Caco-2 (cell line): ENCODE measurements around the gene TMEM117. TPM values are rescaled to one million over a fixed set of nuclear protein-coding genes. Genes with fewer than 3 reads are reported as not detected.

ENCODE experiments used
- BruUV-seq: library from RNA; stranded (reverse); fragments of 400-500 nt; replicated peaks from 2 replicates; lab custom pipeline; 2021; lab: Mats Ljungman, UMichigan
- CTCF ChIA-PET: fragments of 300-600 bp; sonication (Branson Sonifier 250); formaldehyde crosslinking; loops from one replicate; lab custom pipeline; 2022; ENCODE audit warnings: antibody characterized with exemption; lab: Charles Lee
- POLR2A ChIA-PET: fragments of 300-600 bp; sonication (Branson Sonifier 250); formaldehyde crosslinking; loops from one replicate; lab custom pipeline; 2022; ENCODE audit warnings: antibody characterized with exemption; lab: Charles Lee
- DNase-seq, 2 experiments: peaks; one replicate each; pipeline versions ENCODE4 v3.0.0 to v3.0.0-alpha.2; 2020 to 2022
- H3K27me3 ChIP-seq: replicated peaks from 2 replicates; pipeline ENCODE4 v1.6.0; 2011; ENCODE audit warnings: low read length; ENCODE audit not compliant: control insufficient read depth, insufficient read depth
- H3K36me3 ChIP-seq: 2 replicates; pipeline ENCODE4 v1.5.1; 2011; ENCODE audit warnings: low read length; ENCODE audit not compliant: control insufficient read depth, insufficient read depth
- H3K4me1 ChIP-seq: fragments of 250-450 bp; sonication (Bioruptor Pico); 2 replicates; pipeline ENCODE4 v1.5.1; 2020; ENCODE audit warnings: mild to moderate bottlenecking
- H3K4me3 ChIP-seq: 2 replicates; pipeline ENCODE4 v1.5.1; 2011; ENCODE audit warnings: low read depth, mild to moderate bottlenecking, control low read depth, low read length
- H3K9me3 ChIP-seq: fragments of 250-450 bp; sonication (Bioruptor Pico); 2 replicates; pipeline ENCODE4 v1.5.1; 2020; ENCODE audit warnings: mild to moderate bottlenecking, moderate library complexity
- H3K27ac Mint-ChIP-seq: one replicate; pipeline ENCODE4 v1.8.0; 2022; ENCODE audit warnings: mixed read lengths; ENCODE audit not compliant: unreplicated experiment
- H3K27me3 Mint-ChIP-seq: one replicate; pipeline ENCODE4 v1.8.0; 2022; ENCODE audit warnings: mixed read lengths; ENCODE audit not compliant: insufficient read depth, unreplicated experiment
- H3K36me3 Mint-ChIP-seq: one replicate; pipeline ENCODE4 v1.8.0; 2022; ENCODE audit warnings: mild to moderate bottlenecking, mixed read lengths; ENCODE audit not compliant: insufficient read depth, unreplicated experiment
- H3K4me1 Mint-ChIP-seq: one replicate; pipeline ENCODE4 v1.8.0; 2022; ENCODE audit warnings: low read depth, mixed read lengths; ENCODE audit not compliant: unreplicated experiment
- H3K4me3 Mint-ChIP-seq: one replicate; pipeline ENCODE4 v1.8.0; 2022; ENCODE audit warnings: mild to moderate bottlenecking, moderate library complexity, mixed read lengths; ENCODE audit not compliant: unreplicated experiment
- H3K9me3 Mint-ChIP-seq: one replicate; pipeline ENCODE4 v1.8.0; 2022; ENCODE audit warnings: mixed read lengths; ENCODE audit not compliant: unreplicated experiment
- CTCF ChIP-seq, 2 experiments: fragments of 200-600 bp in 1 of 2; IDR thresholded peaks; 1 replicate in 1 of 2; 2 replicates in 1 of 2; pipeline versions ENCODE4 v1.5.1 to v1.8.0; 2011 to 2022; ENCODE audit warnings: antibody characterized with exemption in 1 of 2, control low read depth in 1 of 2, inconsistent platforms in 1 of 2, low read depth in 1 of 2, low read length in 1 of 2, mild to moderate bottlenecking in 1 of 2, moderate library complexity in 1 of 2; ENCODE audit not compliant: insufficient read depth in 1 of 2, severe bottlenecking in 1 of 2, unreplicated experiment in 1 of 2
- intact Hi-C: fragments of 100-400 bp; cut with micrococcal nuclease; formaldehyde crosslinking; loops from one replicate; pipeline ENCODE4 v1.10.0; 2022; ENCODE audit not compliant: unreplicated experiment
- total RNA-seq: library from RNA; stranded (reverse); gene quantifications from 2 replicates; pipeline ENCODE4 v1.2.3, GENCODE V29; 2022

TMEM117 gene
- total RNA-seq, 1 experiment from 2014 or later, result 34.1 TPM

- CTCF ChIA-PET, result no interaction called here
- DNase-seq, result no peak
- no peak overlapping the region for H3K27ac Mint-ChIP-seq
- Histone ChIP-seq H3K27me3 (no peaks in the 10 kb centered on the region), H3K36me3 (no peaks in the 10 kb centered on the region), H3K4me1 (no peaks in the 10 kb centered on the region), H3K4me3 (no peak overlapping the region), H3K9me3 (no peaks in the 10 kb centered on the region)
- H3K27me3 Mint-ChIP-seq, result no peaks in the 10 kb centered on the region
- intact Hi-C loops, result no loop called here
- peaks cover 5% of the 10 kb centered on the region for H3K4me1 Mint-ChIP-seq
- BruUV-seq, result no TSS peak
- no peak overlapping the region for H3K4me3 Mint-ChIP-seq
- TF ChIP-seq CTCF (IDR thresholded peaks at IDR 0.05; ENCODE audit: insufficient read depth in 1 of 2, low read depth in 1 of 2, low read length in 1 of 2, severe bottlenecking in 1 of 2, unreplicated experiment in 1 of 2), result no peak
- no peaks in the 10 kb centered on the region for H3K36me3 Mint-ChIP-seq
- no peaks in the 10 kb centered on the region for H3K9me3 Mint-ChIP-seq
- POLR2A ChIA-PET, result no interaction called here
Observed at GRCh38 chr12:44058366-44058765, 222.5 kb downstream of the TMEM117 start.

- no peaks in the 10 kb centered on the region for H3K4me1 ChIP-seq
- H3K4me3 ChIP-seq, result no peak overlapping the region
- BruUV-seq, result no TSS peak
- no peaks in the 10 kb centered on the region for H3K36me3 ChIP-seq
- Mint-ChIP-seq H3K27me3 (no peaks in the 10 kb centered on the region), H3K27ac (no peak overlapping the region), H3K36me3 (no peaks in the 10 kb centered on the region), H3K4me3 (no peak overlapping the region), H3K4me1 (no peaks in the 10 kb centered on the region), H3K9me3 (no peaks in the 10 kb centered on the region)
- ChIA-PET CTCF (interaction anchor here (0.6 kb wide), 1 partner anchor 44 kb away, joined by 4 read pairs; no protein-coding TSS in a partner anchor), POLR2A (no interaction called here)
- no peak for TF ChIP-seq CTCF (IDR thresholded peaks at IDR 0.05; ENCODE audit: insufficient read depth in 1 of 2, low read depth in 1 of 2, low read length in 1 of 2, severe bottlenecking in 1 of 2, unreplicated experiment in 1 of 2)
- no peaks in the 10 kb centered on the region for H3K27me3 ChIP-seq
- no peak for DNase-seq
- intact Hi-C loops, result no loop called here
- H3K9me3 ChIP-seq, result no peaks in the 10 kb centered on the region
Observed at GRCh38 chr12:44059476-44059875, 223.6 kb downstream of the TMEM117 start.

GRCh38 chr12:44063671-44064070, 227.8 kb downstream of the TMEM117 start:
- TF ChIP-seq CTCF (IDR thresholded peaks at IDR 0.05; ENCODE audit: insufficient read depth in 1 of 2, low read depth in 1 of 2, low read length in 1 of 2, severe bottlenecking in 1 of 2, unreplicated experiment in 1 of 2), result no peak
- BruUV-seq, result no TSS peak
- CTCF ChIA-PET, result no interaction called here

More at GRCh38 chr12:44063671-44064070, 227.8 kb downstream of the TMEM117 start:
- Mint-ChIP-seq H3K36me3 (no peaks in the 10 kb centered on the region), H3K4me3 (no peak overlapping the region), H3K9me3 (no peaks in the 10 kb centered on the region), H3K27me3 (no peaks in the 10 kb centered on the region), H3K27ac (no peak overlapping the region), H3K4me1 (no peaks in the 10 kb centered on the region)
- H3K4me3 ChIP-seq, result no peak overlapping the region
- no peaks in the 10 kb centered on the region for H3K4me1 ChIP-seq
- POLR2A ChIA-PET, result no interaction called here
- no peaks in the 10 kb centered on the region for H3K27me3 ChIP-seq
- DNase-seq, result no peak
- H3K9me3 ChIP-seq, result no peaks in the 10 kb centered on the region
- no peaks in the 10 kb centered on the region for H3K36me3 ChIP-seq
- intact Hi-C loops, result no loop called here
